Measurements from ENCODE around the gene SPAG5.

Gene SPAG5

GRCh38 chr17:28547096-28547622 is 51.7 kb downstream of the SPAG5 start:
- DNase-seq (ENCODE audit: low read depth in 3 of 3) = no peak

- no peak for DNase-seq (ENCODE audit: low read depth in 3 of 3)
Measured at GRCh38 chr17:28545787-28546415, 52.9 kb downstream of the SPAG5 start.

- no peak for DNase-seq (ENCODE audit: low read depth in 3 of 3)
Measured at GRCh38 chr17:28545141-28545503, 53.7 kb downstream of the SPAG5 start.

GRCh38 chr17:28544402-28545140 is 54.3 kb downstream of the SPAG5 start:
- no peak for DNase-seq (ENCODE audit: low read depth in 3 of 3)

GRCh38 chr17:28541439-28541838 is 57.4 kb downstream of the SPAG5 start:
- no peak for DNase-seq (ENCODE audit: low read depth in 3 of 3)

- no peak for DNase-seq (ENCODE audit: low read depth in 3 of 3)
Measured at GRCh38 chr17:28540231-28540630, 58.6 kb downstream of the SPAG5 start.

GRCh38 chr17:28538296-28538895 is 60.4 kb downstream of the SPAG5 start:
- no peak for DNase-seq (ENCODE audit: low read depth in 3 of 3)

- DNase-seq (ENCODE audit: low read depth in 3 of 3) = no peak
Measured at GRCh38 chr17:28537219-28537610, 61.6 kb downstream of the SPAG5 start.

GRCh38 chr17:28536532-28537218 is 62.1 kb downstream of the SPAG5 start:
- no peak for DNase-seq (ENCODE audit: low read depth in 3 of 3)

- no peak for DNase-seq (ENCODE audit: low read depth in 3 of 3)
Measured at GRCh38 chr17:28534740-28535375, 64.0 kb downstream of the SPAG5 start.

- no peak for DNase-seq (ENCODE audit: low read depth in 3 of 3)
Measured at GRCh38 chr17:28533091-28533807, 65.6 kb downstream of the SPAG5 start.

- no peak for DNase-seq (ENCODE audit: low read depth in 3 of 3)
Measured at GRCh38 chr17:28532050-28532960, 66.5 kb downstream of the SPAG5 start.

GRCh38 chr17:28530926-28531325 is 67.9 kb downstream of the SPAG5 start:
- DNase-seq (ENCODE audit: low read depth in 3 of 3) = no peak

GRCh38 chr17:28530250-28530649 is 68.6 kb downstream of the SPAG5 start:
- no peak for DNase-seq (ENCODE audit: low read depth in 3 of 3)

- no peak for DNase-seq (ENCODE audit: low read depth in 3 of 3)
Measured at GRCh38 chr17:28529013-28529400, 69.8 kb downstream of the SPAG5 start.

GRCh38 chr17:28528327-28529012 is 70.4 kb downstream of the SPAG5 start:
- DNase-seq (ENCODE audit: low read depth in 3 of 3) = no peak

GRCh38 chr17:28527859-28528258 is 71.0 kb downstream of the SPAG5 start:
- DNase-seq (ENCODE audit: low read depth in 3 of 3) = no peak

All from stimulated activated CD4-positive, alpha-beta T cell treated with anti-CD3 and anti-CD28 coated beads, TNF-alpha, amount 100 ng/mL, for 48 hours (primary cell).